Fibroblast of villous mesenchyme (primary cell): ENCODE measurements around the gene RASA4B. TPM values are rescaled to one million over a fixed set of nuclear protein-coding genes. Genes with fewer than 3 reads are reported as not detected.
"Not testable (repeated sequence)": the region's sequence is repeated elsewhere in the genome, so short reads cannot be mapped to it uniquely, and the experiment has no call there.

Experiments used
- DNase-seq: peaks from one replicate; pipeline ENCODE4 v3.0.0-alpha.2; 2010; ENCODE audit warnings: low read depth
- H3K4me3 ChIP-seq: 2 replicates; pipeline ENCODE4 v1.5.1; 2011; ENCODE audit warnings: low read depth, mild to moderate bottlenecking, low read length
- CTCF ChIP-seq: IDR thresholded peaks from 2 replicates; pipeline ENCODE4 v1.5.1; 2012; ENCODE audit warnings: low read depth, mild to moderate bottlenecking, low read length; ENCODE audit not compliant: insufficient read depth
- total RNA-seq: library from RNA; depleted of rRNA; stranded (reverse); fragments of >200 nt; gene quantifications from 2 replicates; pipeline ENCODE4 v1.2.3, GENCODE V29; 2012

RASA4B gene
- total RNA-seq, 1 donor, result 3.5 TPM

GRCh38 chr7:102455596-102455995 lies 62.0 kb downstream of the RASA4B start:
- DNase-seq, result no peak
- TF ChIP-seq CTCF, result no peak
- H3K4me3 ChIP-seq, result no peak overlapping the region

GRCh38 chr7:102454932-102455331 lies 62.6 kb downstream of the RASA4B start:
- not testable (repeated sequence) for DNase-seq, H3K4me3 ChIP-seq

GRCh38 chr7:102454468-102454867 lies 63.1 kb downstream of the RASA4B start:
- TF ChIP-seq CTCF, result no peak
- DNase-seq, result no peak
- no peak overlapping the region for H3K4me3 ChIP-seq

- TF ChIP-seq CTCF, result no peak
- DNase-seq, result no peak
- H3K4me3 ChIP-seq, result no peak overlapping the region
These were observed 64.3 kb downstream of the RASA4B start for GRCh38 chr7:102453319-102453718.

- no peak overlapping the region for H3K4me3 ChIP-seq
- no peak for TF ChIP-seq CTCF
- DNase-seq, result no peak
These were observed 65.1 kb downstream of the RASA4B start for GRCh38 chr7:102452451-102452850.

GRCh38 chr7:102451371-102452054 lies 66.1 kb downstream of the RASA4B start:
- no peak for TF ChIP-seq CTCF
- DNase-seq, result peak; percentile 23

GRCh38 chr7:102450242-102450641 lies 67.3 kb downstream of the RASA4B start:
- DNase-seq, result no peak
- no peak overlapping the region for H3K4me3 ChIP-seq
- no peak for TF ChIP-seq CTCF

More at GRCh38 chr7:102451371-102452054, 66.1 kb downstream of the RASA4B start:
- H3K4me3 ChIP-seq, result no peak overlapping the region
